Activated B cell treated with CpG ODN at 0.5 μM for 24 hours (primary cell): ENCODE measurements around the gene IRF2BP2. TPM values are rescaled to one million over a fixed set of nuclear protein-coding genes. Genes with fewer than 3 reads are reported as not detected.

Source experiments
- ATAC-seq: fragments of 200-7000 bp; cut with Tn5 transposase; one replicate; pipeline ENCODE4 v1.10.0; 2021; ENCODE audit warnings: low read depth, mild to moderate bottlenecking, moderate library complexity
- CTCF ChIA-PET: fragments of 350-600 bp; sonication (Branson Sonifier 250); formaldehyde crosslinking; loops from one replicate; lab custom pipeline; 2021; ENCODE audit warnings: antibody characterized with exemption; lab: Charles Lee
- POLR2A ChIA-PET: fragments of 350-600 bp; sonication (Branson Sonifier 250); formaldehyde crosslinking; loops from one replicate; lab custom pipeline; 2021; ENCODE audit warnings: antibody characterized with exemption; lab: Charles Lee
- DNase-seq: peaks from one replicate; pipeline ENCODE4 v3.0.0; 2022
- H3K27ac Mint-ChIP-seq: one replicate; pipeline ENCODE4 v1.8.0; 2020; ENCODE audit warnings: mixed read lengths
- H3K27me3 Mint-ChIP-seq: one replicate; pipeline ENCODE4 v1.8.0; 2021; ENCODE audit warnings: mixed read lengths
- H3K36me3 Mint-ChIP-seq: one replicate; pipeline ENCODE4 v1.8.0; 2021; ENCODE audit warnings: low read depth, mixed read lengths
- H3K4me1 Mint-ChIP-seq: one replicate; pipeline ENCODE4 v1.8.0; 2021; ENCODE audit warnings: mixed read lengths
- H3K4me3 Mint-ChIP-seq: one replicate; pipeline ENCODE4 v1.8.0; 2020; ENCODE audit warnings: mild to moderate bottlenecking, mixed read lengths
- H3K9me3 Mint-ChIP-seq: one replicate; pipeline ENCODE4 v1.8.0; 2020; ENCODE audit warnings: mixed read lengths
- CTCF ChIP-seq: fragments of 200-600 bp; IDR thresholded peaks from one replicate; pipeline ENCODE4 v1.8.0; 2022; ENCODE audit warnings: antibody characterized with exemption, mild to moderate bottlenecking
- intact Hi-C: fragments of 100-400 bp; cut with micrococcal nuclease; formaldehyde crosslinking; loops from one replicate; pipeline ENCODE4 v1.15.1; 2024
- total RNA-seq: library from RNA; stranded (reverse); gene quantifications from 2 replicates; pipeline ENCODE4 v1.2.3, GENCODE V29; 2022

The IRF2BP2 gene
- total RNA-seq, 1 donor from 2014 or later: 121 TPM

GRCh38 chr1:234562334-234562733 lies 47.6 kb downstream of the IRF2BP2 start:
- Mint-ChIP-seq H3K4me3 (no peak overlapping the region), H3K36me3 (no peaks in the 10 kb centered on the region), H3K9me3 (peaks cover 2% of the 10 kb centered on the region), H3K27me3 (no peaks in the 10 kb centered on the region), H3K4me1 (no peaks in the 10 kb centered on the region), H3K27ac (no peak overlapping the region)
- intact Hi-C loops: no loop called here
- ATAC-seq (no peak), DNase-seq (no peak)
- TF ChIP-seq CTCF: no peak
- ChIA-PET CTCF (no interaction called here), POLR2A (interaction anchor here (0.6 to 1.0 kb wide), 2 partner anchors 11 to 408 kb away, joined by 3 to 5 read pairs; no protein-coding TSS in a partner anchor)

DNA sequence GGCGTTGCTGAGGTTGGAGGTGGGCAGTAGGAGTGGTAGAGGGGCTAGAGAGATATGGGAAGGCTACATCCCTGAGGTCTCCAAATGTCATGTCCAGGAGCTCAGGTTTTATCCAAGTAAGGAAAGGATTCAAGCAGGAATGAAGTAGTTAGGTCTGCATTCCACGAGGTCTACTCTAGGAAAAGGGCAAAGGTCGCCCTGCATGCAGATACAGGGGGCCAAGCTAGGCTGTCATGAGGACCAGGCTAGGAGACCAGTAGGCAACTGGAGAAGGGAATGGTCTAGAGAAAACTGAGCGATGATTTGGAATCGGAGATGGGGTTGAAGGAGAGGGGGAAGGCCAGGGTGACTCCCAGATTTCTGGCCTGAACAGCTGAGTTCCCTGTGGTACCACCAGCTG lies 48.7 kb downstream of the IRF2BP2 start:
- Mint-ChIP-seq H3K27ac (no peak overlapping the region), H3K9me3 (no peaks in the 10 kb centered on the region), H3K4me3 (no peak overlapping the region), H3K27me3 (no peaks in the 10 kb centered on the region), H3K36me3 (no peaks in the 10 kb centered on the region), H3K4me1 (no peaks in the 10 kb centered on the region)
- TF ChIP-seq CTCF: no peak
- POLR2A ChIA-PET: no interaction called here
- CTCF ChIA-PET: interaction anchor here (0.5 kb wide), 1 partner anchor 37 kb away, joined by 4 read pairs; no protein-coding TSS in a partner anchor
- DNase-seq: no peak
- ATAC-seq: no peak
- intact Hi-C loops: no loop called here

DNA sequence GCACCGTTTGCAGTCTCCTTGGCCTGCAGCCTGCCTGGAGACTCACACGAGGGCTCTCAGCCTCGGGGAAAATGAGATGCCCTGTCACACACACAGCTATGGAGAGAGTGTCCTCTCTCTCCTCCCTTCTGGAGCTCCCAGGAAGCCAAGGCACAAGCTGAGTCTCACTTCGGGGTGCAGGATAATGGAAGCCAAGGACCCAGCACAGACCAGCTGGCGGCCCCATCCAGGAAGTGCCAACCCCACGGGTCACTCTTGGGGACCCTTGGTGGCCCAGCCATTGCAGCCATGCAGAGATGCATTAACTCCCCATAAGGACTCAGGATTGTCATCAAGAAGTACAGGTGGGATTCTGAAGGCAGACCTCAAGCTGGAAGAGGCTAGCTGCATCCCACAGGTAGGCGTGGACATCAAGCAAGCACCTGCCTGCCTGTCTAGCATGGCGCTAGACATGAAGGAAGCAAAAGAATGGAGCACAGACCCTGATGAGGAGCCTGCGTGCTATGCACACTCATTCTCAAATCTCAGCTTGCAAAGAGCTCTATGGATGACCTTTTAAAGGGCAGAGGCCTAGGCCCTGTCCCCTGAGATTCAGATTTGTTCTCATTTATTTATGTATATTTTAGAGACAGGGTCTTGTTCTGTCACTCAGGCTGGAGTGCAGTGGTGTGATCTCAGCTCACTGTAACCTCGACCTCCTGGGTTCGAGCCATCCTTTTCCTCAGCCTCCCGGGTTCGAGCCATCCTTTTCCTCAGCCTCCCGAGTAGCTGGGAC lies 49.9 kb downstream of the IRF2BP2 start:
- no peak overlapping the region for H3K4me3 Mint-ChIP-seq
- H3K4me1 Mint-ChIP-seq: no peaks in the 10 kb centered on the region
- DNase-seq: no peak
- intact Hi-C loops: no loop called here
- TF ChIP-seq CTCF: no peak
- H3K36me3 Mint-ChIP-seq: no peaks in the 10 kb centered on the region
- CTCF ChIA-PET: no interaction called here
- ATAC-seq: no peak
- H3K27me3 Mint-ChIP-seq: no peaks in the 10 kb centered on the region
- H3K27ac Mint-ChIP-seq: no peak overlapping the region
- H3K9me3 Mint-ChIP-seq: no peaks in the 10 kb centered on the region
- POLR2A ChIA-PET: no interaction called here

- no peaks in the 10 kb centered on the region for H3K27me3 Mint-ChIP-seq
- ATAC-seq (no peak), DNase-seq (no peak)
- no peak overlapping the region for H3K4me3 Mint-ChIP-seq
- intact Hi-C loops: no loop called here
- no peaks in the 10 kb centered on the region for H3K4me1 Mint-ChIP-seq
- CTCF ChIA-PET: no interaction called here
- no peak for TF ChIP-seq CTCF
- H3K9me3 Mint-ChIP-seq: no peaks in the 10 kb centered on the region
- no peak overlapping the region for H3K27ac Mint-ChIP-seq
- H3K36me3 Mint-ChIP-seq: no peaks in the 10 kb centered on the region
- POLR2A ChIA-PET: no interaction called here
Observed at GRCh38 chr1:234559152-234559901, 50.7 kb downstream of the IRF2BP2 start.

GRCh38 chr1:234558330-234558836 lies 51.6 kb downstream of the IRF2BP2 start:
- Mint-ChIP-seq H3K4me3 (no peak overlapping the region), H3K27ac (no peak overlapping the region), H3K36me3 (no peaks in the 10 kb centered on the region), H3K27me3 (no peaks in the 10 kb centered on the region), H3K4me1 (no peaks in the 10 kb centered on the region), H3K9me3 (no peaks in the 10 kb centered on the region)
- ATAC-seq (no peak), DNase-seq (no peak)
- intact Hi-C loops: no loop called here
- ChIA-PET POLR2A (no interaction called here), CTCF (no interaction called here)
- no peak for TF ChIP-seq CTCF
